Hematopoietic multipotent progenitor cell (in vitro differentiated cells): Measurements from ENCODE around the gene TANC1. TPM values are rescaled to one million over a fixed set of nuclear protein-coding genes. Genes with fewer than 3 reads are reported as not detected.
A peak's percentile ranks its signal among the peaks of the same experiment; 100 is the strongest.

Experiments
- DNase-seq, 3 donors: peaks; one replicate each; pipeline ENCODE4 v3.0.0-alpha.2; 2011 to 2015; ENCODE audit warnings: low read depth in 2 of 3, low spot score in 2 of 3
- total RNA-seq: library from RNA; depleted of rRNA; stranded (reverse); fragments of >200 nt; gene quantifications from one replicate; pipeline ENCODE4 v1.2.3, GENCODE V29; 2012

TANC1 gene
- total RNA-seq, 1 donor: 7.3 TPM

GRCh38 chr2:159108181-159108893 lies 139.9 kb downstream of the TANC1 start:
- DNase-seq: no peak

- no peak for DNase-seq
These were observed 141.1 kb downstream of the TANC1 start for GRCh38 chr2:159109517-159109916.

DNA sequence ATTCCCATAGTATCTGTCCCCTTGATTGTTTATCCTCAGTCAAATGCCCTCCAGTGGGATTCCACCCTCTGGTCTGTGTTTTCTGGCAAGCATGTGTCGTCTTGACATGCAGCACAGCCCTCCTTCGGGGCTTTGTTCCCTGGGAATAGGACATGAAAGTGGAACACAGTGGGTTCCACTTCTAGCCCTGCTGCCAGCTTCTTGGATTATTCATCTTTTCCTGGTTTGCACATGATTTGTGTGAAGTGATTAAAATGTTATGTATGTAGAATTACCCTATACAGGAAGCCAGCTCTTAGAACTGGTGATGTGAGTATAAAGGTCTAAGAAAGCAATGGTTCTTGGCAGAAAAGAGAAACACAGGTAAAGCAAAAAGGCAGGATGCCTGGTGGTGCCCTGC lies 142.3 kb downstream of the TANC1 start:
- DNase-seq: no peak

DNA sequence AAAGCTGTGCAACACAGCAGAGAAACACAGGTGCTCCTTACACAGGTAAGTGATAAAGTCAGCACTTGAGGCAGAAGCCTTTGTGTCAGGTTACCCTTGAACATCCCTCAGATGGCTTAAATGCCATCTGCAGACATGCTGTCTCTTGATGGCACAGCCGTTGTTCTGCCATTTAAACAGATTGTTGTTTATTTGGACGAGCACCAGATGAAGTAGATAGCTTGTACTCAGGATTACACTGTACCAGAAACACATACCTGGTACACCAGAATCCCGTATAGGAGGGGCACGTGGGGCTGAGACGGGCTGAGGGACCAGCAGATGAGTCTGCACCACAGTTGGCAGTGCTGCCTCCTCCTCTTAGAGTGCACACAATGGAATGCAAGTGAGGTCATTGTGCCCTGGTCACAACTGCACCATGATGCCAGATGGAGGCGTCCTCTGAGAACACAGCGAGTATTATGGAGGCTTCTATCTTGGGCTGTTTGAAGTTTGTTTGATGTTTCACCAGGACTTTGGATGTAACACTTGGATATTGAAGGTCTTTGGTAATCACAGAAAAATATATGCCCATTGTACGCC lies 143.0 kb downstream of the TANC1 start:
- no peak for DNase-seq

DNA sequence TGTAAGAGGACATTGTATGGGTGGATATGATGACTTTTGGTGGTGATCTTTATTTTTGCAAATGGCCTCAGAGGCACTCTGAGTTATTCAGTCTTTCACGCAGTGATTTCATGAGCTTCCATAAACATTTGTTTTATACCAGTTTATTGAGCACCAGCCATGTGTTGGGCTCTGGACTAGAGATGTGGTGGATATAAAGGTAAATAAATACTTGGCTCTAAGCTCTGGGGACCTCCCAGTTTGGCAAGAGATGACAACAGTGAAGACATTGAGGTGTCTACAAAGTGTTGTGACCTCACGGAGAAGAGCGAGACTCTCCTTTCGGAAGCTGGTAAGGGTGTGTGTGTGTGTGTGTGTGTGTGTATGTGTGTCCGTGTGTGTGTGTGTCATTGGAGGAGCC lies 146.4 kb downstream of the TANC1 start:
- no peak for DNase-seq

DNA sequence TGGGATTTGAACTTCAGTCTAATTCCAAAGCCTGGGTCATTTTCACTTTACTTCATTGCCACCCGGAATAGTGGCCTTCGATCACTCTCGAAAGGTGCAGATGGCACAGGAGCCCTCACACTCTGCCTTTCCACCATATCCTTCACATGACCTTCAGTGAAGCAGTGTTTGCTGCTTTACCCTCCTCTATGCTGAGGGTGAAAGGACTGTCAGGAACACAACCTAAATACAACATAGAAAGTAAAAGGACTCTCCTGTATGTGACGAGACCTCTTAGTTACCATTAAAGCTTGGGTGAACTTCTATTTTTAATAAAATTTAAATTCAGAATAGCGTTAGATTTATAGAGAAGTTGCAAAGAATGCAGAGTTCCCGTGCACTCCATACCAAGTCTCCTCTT lies 148.5 kb downstream of the TANC1 start:
- no peak for DNase-seq

- no peak for DNase-seq
These were observed 149.2 kb downstream of the TANC1 start for GRCh38 chr2:159117658-159118057.

DNA sequence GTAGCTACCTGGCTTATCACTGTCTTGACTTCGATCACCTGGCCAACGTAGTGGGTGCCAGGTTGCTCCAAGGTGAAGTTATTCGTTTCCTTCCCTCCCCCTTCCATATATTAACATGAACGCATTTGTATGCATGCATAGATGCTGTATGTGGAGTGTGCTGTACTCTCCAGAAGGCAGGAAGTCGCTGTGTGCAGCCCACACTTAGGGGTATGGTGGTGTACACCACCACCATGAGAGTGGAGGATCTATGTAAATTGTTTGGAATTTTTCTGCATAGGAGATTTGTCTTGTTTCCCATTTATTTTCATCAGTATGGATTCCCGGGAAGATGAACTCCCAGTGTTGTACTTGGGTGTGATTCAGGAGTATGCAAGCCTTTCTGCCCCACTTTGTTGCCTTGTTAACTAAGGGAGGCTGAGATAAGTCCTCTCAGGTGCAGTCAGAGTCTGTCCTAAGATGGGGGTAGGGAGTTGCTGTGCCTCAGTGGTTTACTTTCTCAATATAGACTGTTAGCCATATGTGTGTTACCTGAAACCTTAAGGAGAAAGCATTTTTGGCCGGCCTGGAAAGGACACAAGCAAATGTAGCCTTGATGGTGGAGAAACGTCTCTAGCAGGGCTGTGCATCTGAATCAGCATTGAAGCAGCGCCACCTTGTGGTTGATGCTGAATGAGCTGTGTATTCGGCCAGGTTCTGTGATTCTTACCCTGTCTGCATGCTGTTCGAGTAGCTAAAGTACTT lies 149.8 kb downstream of the TANC1 start:
- peak; percentile 48 to 90 (median 77) for DNase-seq

- no peak for DNase-seq
These were observed 150.5 kb downstream of the TANC1 start for GRCh38 chr2:159118859-159119500.

GRCh38 chr2:159119652-159120257 lies 151.3 kb downstream of the TANC1 start:
- no peak for DNase-seq

DNA sequence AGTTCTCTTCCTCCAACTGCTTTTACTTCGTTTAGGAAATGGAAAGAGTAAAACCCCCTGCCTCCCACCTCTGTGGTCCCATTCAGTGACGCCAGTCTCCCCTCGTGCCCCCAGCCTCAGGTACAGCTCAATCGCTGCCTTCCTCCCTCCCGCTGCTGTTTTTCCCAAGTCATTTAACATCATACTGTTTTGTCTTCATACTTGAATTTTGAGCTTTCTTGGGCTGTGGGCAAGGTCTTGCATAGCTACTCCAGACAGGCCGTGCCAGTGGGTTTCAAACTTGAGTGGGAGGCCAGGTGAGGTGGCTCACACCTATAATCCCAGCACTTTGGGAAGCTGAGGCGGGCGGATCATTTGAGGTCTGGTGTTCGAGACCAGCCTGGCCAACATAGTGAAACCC lies 155.3 kb downstream of the TANC1 start:
- no peak for DNase-seq

DNA sequence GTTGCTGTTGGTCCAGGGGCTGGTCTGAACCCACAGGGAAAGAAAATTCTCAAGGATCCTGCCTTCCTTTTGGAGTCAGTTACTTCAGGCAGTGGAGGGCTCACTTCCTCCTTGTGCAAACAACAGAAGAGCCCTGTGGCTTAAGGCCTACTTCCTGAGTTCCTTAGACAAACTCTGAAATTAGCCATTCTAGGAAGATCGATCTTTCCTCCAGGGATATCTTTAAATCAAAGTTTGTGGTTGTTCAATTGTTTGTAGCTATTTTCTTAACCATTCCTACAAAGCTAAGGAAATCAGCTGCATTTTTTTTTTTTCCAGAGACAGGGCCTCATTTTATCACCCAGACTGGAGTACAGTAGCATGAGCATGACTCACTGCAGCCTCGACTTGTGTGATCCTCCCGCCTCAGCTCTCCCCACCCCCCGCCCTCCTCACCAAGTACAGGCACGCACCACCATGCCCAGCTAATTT lies 156.0 kb downstream of the TANC1 start:
- DNase-seq: peak in 2 of 3 donors; percentile 45 to 53

DNA sequence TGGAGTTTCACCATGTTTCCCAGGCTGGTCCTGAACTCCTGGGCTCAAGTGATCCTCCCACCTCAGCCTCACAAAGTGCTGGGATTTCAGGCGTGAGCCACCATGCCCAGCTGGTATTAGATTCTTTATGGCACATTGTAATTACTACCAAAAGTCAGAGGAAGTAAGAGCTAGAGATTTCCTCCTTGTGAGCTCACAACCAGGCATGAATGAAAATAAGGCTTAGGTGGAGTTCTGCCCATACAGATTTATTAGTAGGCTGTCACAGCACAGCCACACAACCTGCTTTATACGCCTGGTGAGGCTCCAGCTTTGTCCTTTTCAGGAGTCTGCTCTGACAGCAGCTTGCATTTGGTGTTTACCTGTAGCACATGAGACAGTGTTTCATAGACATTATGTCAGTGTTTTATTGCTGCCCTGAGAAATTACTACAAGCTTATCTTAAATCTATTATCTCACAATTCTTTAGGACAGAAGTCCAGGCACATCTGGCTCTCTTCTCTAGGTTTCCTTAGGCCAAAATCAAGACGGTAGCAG lies 156.6 kb downstream of the TANC1 start:
- no peak for DNase-seq

DNA sequence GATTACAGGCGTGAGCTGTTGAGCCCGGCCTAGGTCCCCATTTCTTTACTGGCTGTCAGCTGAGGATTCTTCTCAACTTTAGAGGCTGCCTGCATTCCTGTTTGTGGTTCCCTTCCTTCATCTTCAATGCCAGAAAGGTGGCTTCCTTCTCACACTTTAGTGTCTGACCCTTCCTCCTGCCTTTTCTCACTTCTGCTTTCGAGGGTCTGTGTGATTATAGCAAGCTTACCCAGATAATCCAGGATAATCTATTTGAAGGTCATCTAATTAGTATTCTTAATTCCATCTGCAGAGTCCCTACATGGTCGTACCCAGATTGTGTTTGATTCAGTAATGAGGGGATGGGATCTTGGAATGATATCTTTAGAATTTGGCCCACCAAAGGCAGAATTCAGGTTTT lies 157.4 kb downstream of the TANC1 start:
- no peak for DNase-seq

- no peak for DNase-seq
These were observed 158.1 kb downstream of the TANC1 start for GRCh38 chr2:159126432-159127022.

DNA sequence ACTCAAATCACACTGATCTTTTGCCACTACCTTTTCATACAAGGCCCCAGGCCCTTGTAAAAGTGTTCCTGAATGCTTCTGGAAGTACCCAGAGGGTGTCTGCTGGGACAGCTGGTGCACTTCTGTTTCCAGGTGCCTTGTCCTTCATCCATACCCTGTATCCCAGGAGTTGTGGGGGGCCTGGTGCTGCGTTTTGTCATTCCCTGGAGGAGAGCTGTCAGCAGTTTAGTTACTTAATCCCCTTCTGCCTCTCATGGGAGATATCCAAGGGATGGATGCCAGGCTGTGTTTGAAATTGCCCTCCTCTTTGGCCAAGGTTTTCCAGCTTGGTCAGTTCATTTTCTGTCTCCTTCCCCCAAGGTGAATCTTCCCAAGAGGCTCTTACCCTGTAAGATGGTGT lies 159.8 kb downstream of the TANC1 start:
- no peak for DNase-seq

GRCh38 chr2:159129269-159129668 lies 160.8 kb downstream of the TANC1 start:
- DNase-seq: peak in 1 of 3 donors; percentile 34

DNA sequence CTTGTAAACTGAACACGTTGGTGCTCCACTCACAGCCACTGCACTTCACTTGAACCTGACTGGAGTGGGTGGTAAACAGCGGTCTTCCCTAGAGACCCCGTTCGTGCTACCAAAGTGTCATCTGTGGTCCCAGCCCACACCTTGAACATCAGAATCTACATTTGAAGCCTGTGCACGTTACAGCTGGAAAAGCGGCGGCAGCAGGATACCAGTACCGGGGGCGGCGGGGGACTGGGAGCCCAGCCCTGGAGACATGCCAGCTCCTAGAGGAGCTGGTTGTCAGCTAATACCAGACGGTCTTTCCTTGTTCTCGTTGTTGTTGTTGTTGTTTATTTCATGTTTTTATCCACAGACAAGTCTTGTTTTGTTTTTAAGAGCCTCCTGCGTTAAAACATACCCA lies 161.4 kb downstream of the TANC1 start:
- DNase-seq: no peak

- DNase-seq: peak in 2 of 3 donors; percentile 76 to 88
These were observed 161.9 kb downstream of the TANC1 start for GRCh38 chr2:159130302-159130701.

GRCh38 chr2:159131267-159131913 lies 162.9 kb downstream of the TANC1 start:
- no peak for DNase-seq
